Mammary epithelial cell (primary cell): ENCODE data around the gene UBAP2.

Experiments
- CTCF ChIP-seq, 2 donors: IDR thresholded peaks in 1 of 2; conservative IDR thresholded peaks in 1 of 2; 2 replicates each; pipeline ENCODE4 v1.5.1; 2011 to 2012; ENCODE audit warnings: inconsistent platforms in 2 of 2, low read length in 2 of 2, mild to moderate bottlenecking in 2 of 2, control low read depth in 1 of 2, low read depth in 1 of 2; ENCODE audit not compliant: insufficient read depth in 1 of 2; ENCODE audit errors: extremely low read depth in 1 of 2
- EZH2 ChIP-seq: IDR thresholded peaks from 2 replicates; pipeline ENCODE4 v1.6.1; 2012; ENCODE audit warnings: low read length, inconsistent platforms, borderline replicate concordance

- TF ChIP-seq CTCF (conservative IDR thresholded peaks at IDR 0.05 in 1 of 2, IDR thresholded peaks at IDR 0.05 in 1 of 2; ENCODE audit: extremely low read depth in 1 of 2, insufficient read depth in 1 of 2, low read depth in 1 of 2, low read length in 2 of 2) (no peak), EZH2 (no peak)
These were observed 55.6 kb downstream of the UBAP2 start for GRCh38 chr9:33993104-33993503.
